Activated CD8-positive, alpha-beta T cell treated with anti-CD3 and anti-CD28 coated beads, Interleukin-2, amount 10 ng/mL, durations not matched to agents 7 days and 5 days (primary cell): Measurements from ENCODE around the gene FOXR1. TPM values are rescaled to one million over a fixed set of nuclear protein-coding genes. Genes with fewer than 3 reads are reported as not detected.
A peak's percentile ranks its signal among the peaks of the same experiment; 100 is the strongest.
"Not testable (repeated sequence)": the region's sequence is repeated elsewhere in the genome, so short reads cannot be mapped to it uniquely, and the experiment has no call there.

Experiments
- ATAC-seq: fragments of 150-1000 bp; cut with Tn5 transposase; one replicate; pipeline ENCODE4 v1.10.0; 2021; ENCODE audit warnings: moderate library complexity
- CTCF ChIA-PET: fragments of 350-600 bp; sonication (Branson Sonifier 250); formaldehyde crosslinking; loops from one replicate; lab custom pipeline; 2021; ENCODE audit warnings: antibody characterized with exemption; lab: Charles Lee
- POLR2A ChIA-PET: fragments of 350-600 bp; sonication (Branson Sonifier 250); formaldehyde crosslinking; loops from one replicate; lab custom pipeline; 2021; ENCODE audit warnings: antibody characterized with exemption; lab: Charles Lee
- DNase-seq: peaks from one replicate; pipeline ENCODE4 v3.0.0-alpha.2; 2020
- H3K27ac Mint-ChIP-seq: one replicate; pipeline ENCODE4 v1.8.0; 2021; ENCODE audit warnings: mild to moderate bottlenecking, mixed read lengths
- H3K27me3 Mint-ChIP-seq: one replicate; pipeline ENCODE4 v1.8.0; 2021; ENCODE audit warnings: low read depth, mixed read lengths
- H3K36me3 Mint-ChIP-seq: one replicate; pipeline ENCODE4 v1.8.0; 2021; ENCODE audit warnings: low read depth, mixed read lengths
- H3K4me1 Mint-ChIP-seq: one replicate; pipeline ENCODE4 v1.8.0; 2021; ENCODE audit warnings: low read depth, mixed read lengths
- H3K4me3 Mint-ChIP-seq: one replicate; pipeline ENCODE4 v1.8.0; 2021; ENCODE audit warnings: mild to moderate bottlenecking, mixed read lengths
- H3K9me3 Mint-ChIP-seq: one replicate; pipeline ENCODE4 v1.8.0; 2022; ENCODE audit warnings: mixed read lengths; ENCODE audit not compliant: insufficient read depth
- total RNA-seq, 2 experiments: library from RNA; stranded (reverse); gene quantifications; one replicate each; pipeline ENCODE4 v1.2.3, GENCODE V29; 2021

The FOXR1 gene
- total RNA-seq, 2 experiments from 2014 or later, result not detected

- Mint-ChIP-seq H3K4me1 (peaks cover 39% of the 10 kb centered on the region), H3K4me3 (peak overlapping the region; percentile 90), H3K36me3 (peaks cover 52% of the 10 kb centered on the region), H3K9me3 (no peaks in the 10 kb centered on the region), H3K27me3 (no peaks in the 10 kb centered on the region), H3K27ac (peak overlapping the region; percentile 92)
- DNase-seq (no peak), ATAC-seq (no peak)
- POLR2A ChIA-PET, result interaction anchor here (0.8 to 2.8 kb wide), 4 partner anchors 17 to 73 kb away, joined by 3 to 37 read pairs (median 10); partner anchors contain the start of genes RPS25 and TRAPPC4
- CTCF ChIA-PET, result interaction anchor here (1.0 to 1.4 kb wide), 2 partner anchors 68 to 309 kb away, joined by 3 to 4 read pairs; no protein-coding TSS in a partner anchor
These were observed 27.3 kb downstream of the FOXR1 start for GRCh38 chr11:118998822-118999221.

- Mint-ChIP-seq H3K9me3 (no peaks in the 10 kb centered on the region), H3K27me3 (no peaks in the 10 kb centered on the region), H3K27ac (no peak overlapping the region), H3K4me1 (peaks cover 41% of the 10 kb centered on the region), H3K36me3 (peaks cover 62% of the 10 kb centered on the region), H3K4me3 (no peak overlapping the region)
- no peak for DNase-seq
- ChIA-PET POLR2A (no interaction called here), CTCF (no interaction called here)
- no peak for ATAC-seq
These were observed 29.3 kb downstream of the FOXR1 start for GRCh38 chr11:119000906-119001305.

GRCh38 chr11:119006656-119007055 lies 35.1 kb downstream of the FOXR1 start:
- POLR2A ChIA-PET, result interaction anchor here (0.7 to 1.9 kb wide), 2 partner anchors 11 to 12 kb away, joined by 3 to 4 read pairs; partner anchors contain the start of gene TRAPPC4
- CTCF ChIA-PET, result no interaction called here
- no peak overlapping the region for H3K27ac Mint-ChIP-seq
- peaks cover 48% of the 10 kb centered on the region for H3K36me3 Mint-ChIP-seq
- no peak overlapping the region for H3K4me3 Mint-ChIP-seq
- no peaks in the 10 kb centered on the region for H3K27me3 Mint-ChIP-seq
- H3K9me3 Mint-ChIP-seq, result no peaks in the 10 kb centered on the region
- ATAC-seq, result no peak
- peaks cover 3% of the 10 kb centered on the region for H3K4me1 Mint-ChIP-seq
- DNase-seq, result no peak

GRCh38 chr11:119011476-119012053 lies 40.0 kb downstream of the FOXR1 start:
- Mint-ChIP-seq H3K27ac (peak overlapping the region; percentile 6), H3K4me3 (no peak overlapping the region), H3K27me3 (no peaks in the 10 kb centered on the region), H3K9me3 (no peaks in the 10 kb centered on the region), H3K4me1 (peaks cover 18% of the 10 kb centered on the region), H3K36me3 (peaks cover 64% of the 10 kb centered on the region)
- no peak for ATAC-seq
- POLR2A ChIA-PET, result no interaction called here
- CTCF ChIA-PET, result no interaction called here
- DNase-seq, result no peak

DNA sequence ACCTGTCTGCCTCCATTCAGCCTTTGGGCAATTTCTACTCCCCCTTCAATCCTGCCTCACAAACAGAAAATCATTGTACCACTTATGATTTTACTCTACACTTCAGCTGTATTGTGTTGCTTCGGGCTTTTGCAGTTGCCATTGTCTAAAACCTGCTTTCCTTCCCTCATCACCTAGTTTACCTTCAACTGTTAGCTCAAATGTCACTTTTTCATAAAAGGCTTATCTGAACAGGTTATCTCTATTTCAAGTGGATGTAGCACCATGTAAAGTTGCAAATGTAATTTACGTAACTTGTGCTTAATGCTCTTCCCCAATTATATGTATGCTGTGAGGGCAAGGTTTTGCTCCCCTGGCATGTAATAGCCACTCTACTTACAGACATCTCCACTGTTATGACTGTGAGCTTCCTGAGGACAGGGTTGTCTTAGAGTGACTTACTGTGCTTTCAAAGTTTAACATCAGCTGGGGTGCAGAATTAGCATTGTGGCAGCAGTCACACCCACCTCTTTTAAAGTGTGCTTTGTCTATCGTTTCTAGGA lies 41.1 kb downstream of the FOXR1 start:
- peak overlapping the region; percentile 9 for H3K27ac Mint-ChIP-seq
- DNase-seq (no peak), ATAC-seq (no peak)
- CTCF ChIA-PET, result interaction anchor here (1.3 kb wide), 1 partner anchor 15 kb away, joined by 7 read pairs; the partner anchor contains the start of gene CENATAC
- POLR2A ChIA-PET, result interaction anchor here (0.9 kb wide), 1 partner anchor 55 kb away, joined by 3 read pairs; the partner anchor contains the start of gene VPS11
- H3K4me1 Mint-ChIP-seq, result peaks cover 24% of the 10 kb centered on the region
- no peaks in the 10 kb centered on the region for H3K9me3 Mint-ChIP-seq
- H3K27me3 Mint-ChIP-seq, result no peaks in the 10 kb centered on the region
- no peak overlapping the region for H3K4me3 Mint-ChIP-seq
- H3K36me3 Mint-ChIP-seq, result peaks cover 69% of the 10 kb centered on the region

- Mint-ChIP-seq H3K36me3 (peaks cover 72% of the 10 kb centered on the region), H3K27ac (no peak overlapping the region), H3K9me3 (no peaks in the 10 kb centered on the region), H3K27me3 (no peaks in the 10 kb centered on the region), H3K4me1 (peaks cover 24% of the 10 kb centered on the region), H3K4me3 (no peak overlapping the region)
- POLR2A ChIA-PET, result interaction anchor here (1.2 to 4.0 kb wide), 4 partner anchors 16 to 53 kb away, joined by 3 to 18 read pairs (median 8); partner anchors contain the start of genes CENATAC, HYOU1, SLC37A4 and VPS11
- DNase-seq, result no peak
- ATAC-seq, result no peak
- CTCF ChIA-PET, result interaction anchor here (1.9 to 2.4 kb wide), 2 partner anchors 17 to 42 kb away, joined by 7 read pairs; partner anchors contain the start of genes CENATAC and HYOU1
These were observed 42.8 kb downstream of the FOXR1 start for GRCh38 chr11:119014209-119014924.

DNA sequence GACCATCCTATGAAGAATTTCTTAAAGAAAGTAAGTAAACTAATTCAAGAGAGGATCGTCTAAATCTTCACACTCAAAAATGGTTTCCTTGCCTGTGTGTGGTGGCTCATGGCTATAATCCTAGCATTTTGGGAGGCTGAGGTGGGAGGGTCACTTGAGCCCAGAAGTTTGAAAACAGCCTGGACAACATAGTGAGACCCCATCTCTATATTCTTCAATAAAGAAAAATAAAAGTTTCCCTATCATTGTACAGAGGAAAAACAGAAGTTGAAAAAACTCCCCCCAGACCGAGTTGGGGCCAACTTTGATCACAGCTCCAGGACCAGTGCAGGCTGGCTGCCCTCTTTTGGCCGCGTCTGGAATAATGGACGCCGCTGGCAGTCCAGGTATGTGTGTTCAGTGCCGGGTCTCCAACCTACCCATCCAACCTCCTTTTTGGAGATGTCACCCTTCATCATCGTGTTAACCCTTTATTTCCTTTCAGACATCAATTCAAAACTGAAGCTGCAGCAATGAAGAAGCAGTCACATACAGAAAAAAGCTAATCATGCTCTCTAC lies 43.6 kb downstream of the FOXR1 start:
- no peaks in the 10 kb centered on the region for H3K9me3 Mint-ChIP-seq
- H3K27me3 Mint-ChIP-seq, result no peaks in the 10 kb centered on the region
- peaks cover 30% of the 10 kb centered on the region for H3K4me1 Mint-ChIP-seq
- no peak overlapping the region for H3K27ac Mint-ChIP-seq
- ATAC-seq (no peak), DNase-seq (no peak)
- H3K36me3 Mint-ChIP-seq, result peaks cover 77% of the 10 kb centered on the region
- ChIA-PET POLR2A (interaction anchor here (1.2 to 4.0 kb wide), 5 partner anchors 15 to 80 kb away, joined by 3 to 18 read pairs (median 6); partner anchors contain the start of genes CENATAC, HYOU1, SLC37A4 and VPS11), CTCF (interaction anchor here (1.1 to 2.4 kb wide), 4 partner anchors 17 to 306 kb away, joined by 3 to 7 read pairs (median 5); partner anchors contain the start of genes CENATAC and HYOU1)
- H3K4me3 Mint-ChIP-seq, result peak overlapping the region; percentile 6

GRCh38 chr11:119016216-119017009 lies 44.9 kb downstream of the FOXR1 start:
- DNase-seq, result no peak
- H3K4me1 Mint-ChIP-seq, result peaks cover 42% of the 10 kb centered on the region
- ChIA-PET POLR2A (interaction anchor here (0.6 to 4.1 kb wide), 7 partner anchors 11 to 407 kb away, joined by 4 to 28 read pairs (median 9); partner anchors contain the start of genes CENATAC, DDX6, HYOU1 and SLC37A4), CTCF (interaction anchor here (0.7 to 2.4 kb wide), 6 partner anchors 17 to 305 kb away, joined by 3 to 7 read pairs (median 3); partner anchors contain the start of genes CENATAC and HYOU1)
- no peak for ATAC-seq
- H3K4me3 Mint-ChIP-seq, result peak overlapping the region; percentile 99
- no peaks in the 10 kb centered on the region for H3K27me3 Mint-ChIP-seq
- H3K27ac Mint-ChIP-seq, result peak overlapping the region; percentile 22
- peaks cover 73% of the 10 kb centered on the region for H3K36me3 Mint-ChIP-seq
- no peaks in the 10 kb centered on the region for H3K9me3 Mint-ChIP-seq

DNA sequence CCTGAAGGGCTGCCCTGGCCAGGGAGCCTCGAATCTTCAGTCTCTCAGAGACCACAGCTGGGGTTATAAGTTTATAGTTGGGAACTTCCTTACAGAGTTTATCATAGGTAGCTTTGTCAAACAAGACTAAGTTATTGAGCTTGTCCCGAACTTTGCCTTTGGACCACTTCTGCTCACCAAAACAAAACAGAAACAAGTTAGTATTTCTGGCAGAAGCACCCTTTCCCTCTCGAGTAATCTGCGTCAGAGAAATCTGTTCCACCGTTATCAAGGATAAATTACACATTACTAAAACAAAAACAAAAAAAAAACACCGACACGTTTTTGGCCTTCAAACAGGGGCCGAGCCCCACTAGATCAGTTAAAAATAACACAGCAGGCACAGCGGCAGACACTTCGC lies 45.8 kb downstream of the FOXR1 start:
- POLR2A ChIA-PET, result interaction anchor here (1.2 to 4.1 kb wide), 7 partner anchors 10 to 226 kb away, joined by 3 to 28 read pairs (median 17); partner anchors contain the start of genes CENATAC, DDX6 and HYOU1
- DNase-seq, H3K27me3 Mint-ChIP-seq, H3K9me3 Mint-ChIP-seq, ATAC-seq, CTCF ChIA-PET: not testable (repeated sequence)
- Mint-ChIP-seq H3K27ac (peak overlapping the region; percentile 100), H3K4me1 (peaks cover 46% of the 10 kb centered on the region), H3K36me3 (peaks cover 79% of the 10 kb centered on the region), H3K4me3 (peak overlapping the region; percentile 99)

- Mint-ChIP-seq H3K36me3 (peaks cover 77% of the 10 kb centered on the region), H3K27me3 (no peaks in the 10 kb centered on the region), H3K27ac (peak within 1 kb of the TSS; percentile 100), H3K4me1 (peaks cover 48% of the 10 kb centered on the region), H3K4me3 (peak within 1 kb of the TSS; percentile 99), H3K9me3 (no peaks in the 10 kb centered on the region)
- ATAC-seq (peak; percentile 93), DNase-seq (peak; percentile 98)
- POLR2A ChIA-PET, result interaction anchor here (0.6 to 4.1 kb wide), 17 partner anchors 9 to 278 kb away, joined by 3 to 37 read pairs (median 4); partner anchors contain the start of genes CENATAC, DDX6, HYOU1 and SLC37A4
- CTCF ChIA-PET, result interaction anchor here (0.7 to 2.5 kb wide), 6 partner anchors 13 to 92 kb away, joined by 3 to 12 read pairs (median 4); partner anchors contain the start of genes BCL9L, CENATAC and SLC37A4
These were observed 46.7 kb downstream of the FOXR1 start, which contains the start of the genes RPS25 and TRAPPC4 for GRCh38 chr11:119018074-119018938. TSS of gene RPS25 (minus strand) at chr11:119018343. CDS start at chr11:119018284, 59 bp downstream. TSS of gene TRAPPC4 (plus strand) at chr11:119018766. CDS start at chr11:119018796, 30 bp downstream.
